PC-3 (cell line): ENCODE data around the gene DDC. TPM values are rescaled to one million over a fixed set of nuclear protein-coding genes. Genes with fewer than 3 reads are reported as not detected.

ENCODE experiments used
- ATAC-seq: fragments of 200-7000 bp; cut with Tn5 transposase; 2 replicates; pipeline ENCODE4 v1.9.1; 2020; ENCODE audit warnings: mild to moderate bottlenecking, moderate library complexity
- BruUV-seq: library from RNA; stranded (reverse); fragments of 400-500 nt; replicated peaks from 2 replicates; lab custom pipeline; 2021; lab: Mats Ljungman, UMichigan
- CTCF ChIA-PET: fragments of 300-600 bp; sonication (Branson Sonifier 250); formaldehyde crosslinking; loops from one replicate; lab custom pipeline; 2022; ENCODE audit warnings: antibody characterized with exemption; lab: Charles Lee
- POLR2A ChIA-PET: fragments of 300-600 bp; sonication (Branson Sonifier 250); formaldehyde crosslinking; loops from one replicate; lab custom pipeline; 2022; ENCODE audit warnings: antibody characterized with exemption; ENCODE audit not compliant: unreplicated experiment; lab: Charles Lee
- DNase-seq: peaks from one replicate; pipeline ENCODE4 v3.0.0-alpha.2; 2015
- H2AFZ ChIP-seq: fragments of 300-600 bp; sonication (generic); 2 replicates; pipeline ENCODE4 v1.6.0; 2016; ENCODE audit warnings: antibody characterized with exemption, low read length
- H3F3A ChIP-seq: fragments of 300-600 bp; sonication (generic); one replicate; pipeline ENCODE4 v1.6.0; 2017; ENCODE audit warnings: antibody characterized with exemption, low read length, control low read depth, mild to moderate bottlenecking; ENCODE audit not compliant: unreplicated experiment
- H3K27ac ChIP-seq: fragments of 300-600 bp; sonication (generic); 2 replicates; pipeline ENCODE4 v1.5.1; 2016; ENCODE audit warnings: mild to moderate bottlenecking, low read length
- H3K27me3 ChIP-seq: fragments of 300-600 bp; sonication (generic); 2 replicates; pipeline ENCODE4 v1.6.1; 2016; ENCODE audit warnings: low read length, mixed read lengths
- H3K36me3 ChIP-seq: fragments of 300-600 bp; sonication (generic); 2 replicates; pipeline ENCODE4 v1.6.1; 2016; ENCODE audit warnings: low read depth, mixed run types, low read length, mixed read lengths
- H3K4me1 ChIP-seq: fragments of 300-600 bp; sonication (generic); 2 replicates; pipeline ENCODE4 v1.5.1; 2016; ENCODE audit warnings: low read length; ENCODE audit not compliant: insufficient read depth
- H3K4me2 ChIP-seq: fragments of 300-600 bp; sonication (generic); 2 replicates; pipeline ENCODE4 v1.6.0; 2016; ENCODE audit warnings: low read length
- H3K4me3 ChIP-seq: fragments of 300-600 bp; sonication (generic); 2 replicates; pipeline ENCODE4 v1.5.1; 2016; ENCODE audit warnings: mild to moderate bottlenecking, low read length, mixed read lengths
- H3K79me2 ChIP-seq: fragments of 300-600 bp; sonication (generic); 2 replicates; pipeline ENCODE4 v1.6.1; 2017; ENCODE audit warnings: low read length, mixed read lengths
- H3K9ac ChIP-seq: fragments of 300-600 bp; sonication (generic); 2 replicates; pipeline ENCODE4 v1.6.0; 2016; ENCODE audit warnings: mild to moderate bottlenecking, low read length
- H3K9me2 ChIP-seq: fragments of 300-600 bp; sonication (generic); replicated peaks from 2 replicates; pipeline ENCODE4 v1.6.1; 2016; ENCODE audit warnings: mixed run types, low read length, mixed read lengths
- H3K9me3 ChIP-seq: fragments of 300-600 bp; sonication (generic); 2 replicates; pipeline ENCODE4 v1.6.1; 2016; ENCODE audit warnings: low read length, mixed read lengths
- H4K20me1 ChIP-seq: fragments of 300-600 bp; sonication (generic); 2 replicates; pipeline ENCODE4 v1.6.1; 2016; ENCODE audit warnings: low read length, mixed read lengths
- CTCF ChIP-seq: fragments of 300-600 bp; sonication (generic); conservative IDR thresholded peaks from 2 replicates; pipeline ENCODE4 v1.5.1; 2017; ENCODE audit warnings: antibody characterized with exemption, low read depth, mild to moderate bottlenecking, low read length
- EZH2 ChIP-seq: fragments of 300-600 bp; sonication (generic); IDR thresholded peaks from one replicate; pipeline ENCODE4 v1.6.1; 2017; ENCODE audit warnings: antibody characterized with exemption, mild to moderate bottlenecking, low read length; ENCODE audit not compliant: unreplicated experiment
- EZH2phosphoT487 ChIP-seq: fragments of 300-600 bp; sonication (generic); IDR thresholded peaks from 2 replicates; pipeline ENCODE4 v1.6.1; 2018; ENCODE audit warnings: mild to moderate bottlenecking, antibody characterized with exemption, low read length, borderline replicate concordance
- intact Hi-C: fragments of 100-400 bp; cut with micrococcal nuclease; formaldehyde crosslinking; loops from 2 replicates; pipeline ENCODE4 v1.9.0; 2023
- total RNA-seq: library from RNA; depleted of rRNA; stranded (reverse); fragments of >200 nt; gene quantifications from 2 replicates; pipeline ENCODE4 v1.2.3, GENCODE V29; 2014

The DDC gene
- total RNA-seq, 1 experiment from 2014 or later, result not detected

- CTCF ChIA-PET, result no interaction called here
- no peak for ATAC-seq
- DNase-seq, result no peak
- H3K27me3 ChIP-seq, result no peaks in the 10 kb centered on the region
- no peak overlapping the region for H3K4me2 ChIP-seq
- no peaks in the 10 kb centered on the region for H3K9me3 ChIP-seq
- H3K27ac ChIP-seq, result no peak overlapping the region
- BruUV-seq, result no TSS peak
- H4K20me1 ChIP-seq, result no peaks in the 10 kb centered on the region
- no peak overlapping the region for H2AFZ ChIP-seq
- H3K4me1 ChIP-seq, result no peaks in the 10 kb centered on the region
- H3F3A ChIP-seq, result no peaks in the 10 kb centered on the region
- H3K36me3 ChIP-seq, result no peaks in the 10 kb centered on the region
- H3K4me3 ChIP-seq, result no peak overlapping the region
- TF ChIP-seq CTCF (no peak), EZH2phosphoT487 (no peak), EZH2 (no peak)
- H3K9me2 ChIP-seq, result no peaks in the 10 kb centered on the region
- POLR2A ChIA-PET, result no interaction called here
- H3K9ac ChIP-seq, result no peak overlapping the region
- intact Hi-C loops, result no loop called here
- no peaks in the 10 kb centered on the region for H3K79me2 ChIP-seq
Measured at GRCh38 chr7:50427518-50427917, 137.7 kb downstream of the DDC start.

GRCh38 chr7:50426280-50427045 lies 138.7 kb downstream of the DDC start:
- no peak overlapping the region for H3K27ac ChIP-seq

More at GRCh38 chr7:50426280-50427045, 138.7 kb downstream of the DDC start:
- H3K9me2 ChIP-seq, result no peaks in the 10 kb centered on the region
- no peak overlapping the region for H3K9ac ChIP-seq
- intact Hi-C loops, result no loop called here
- H3K4me3 ChIP-seq, result no peak overlapping the region
- DNase-seq (no peak), ATAC-seq (no peak)
- no peaks in the 10 kb centered on the region for H4K20me1 ChIP-seq
- H3K9me3 ChIP-seq, result no peaks in the 10 kb centered on the region
- no peak for TF ChIP-seq EZH2phosphoT487
- TF ChIP-seq CTCF, result no peak
- no peak for TF ChIP-seq EZH2
- H2AFZ ChIP-seq, result no peak overlapping the region
- ChIA-PET POLR2A (no interaction called here), CTCF (no interaction called here)
- no peaks in the 10 kb centered on the region for H3K27me3 ChIP-seq
- no peak overlapping the region for H3K4me2 ChIP-seq
- H3K4me1 ChIP-seq, result no peaks in the 10 kb centered on the region
- no peaks in the 10 kb centered on the region for H3F3A ChIP-seq
- no TSS peak for BruUV-seq
- no peaks in the 10 kb centered on the region for H3K79me2 ChIP-seq
- H3K36me3 ChIP-seq, result no peaks in the 10 kb centered on the region
